GM21515 (cell line): ENCODE results near the gene PAOX.
A peak's percentile ranks its signal among the peaks of the same experiment; 100 is the strongest.

Experiments
- ATAC-seq: cut with Tn5 transposase; IDR thresholded peaks from one replicate; pipeline ENCODE4 v1.9.1; 2021; ENCODE audit not compliant: unreplicated experiment

Gene PAOX

GRCh38 chr10:133379152-133379800 is at the start of gene PAOX:
PAOX (plus strand) TSS chr10:133379262; CDS start chr10:133379317, 55 bp downstream.
- peak; percentile 54 for ATAC-seq

- peak; percentile 83 for ATAC-seq
Observed at GRCh38 chr10:133329491-133330202, 49.4 kb upstream of the PAOX start.

- no peak for ATAC-seq
Observed at GRCh38 chr10:133332936-133333699, 45.9 kb upstream of the PAOX start.

GRCh38 chr10:133334503-133335245 is 44.4 kb upstream of the PAOX start:
- no peak for ATAC-seq

- no peak for ATAC-seq
Observed at GRCh38 chr10:133335246-133336117, 43.6 kb upstream of the PAOX start.

GRCh38 chr10:133336118-133336576 is 42.9 kb upstream of the PAOX start:
- ATAC-seq = no peak

GRCh38 chr10:133336577-133337369 is 42.3 kb upstream of the PAOX start, which contains the start of gene CALY:
CALY (minus strand) TSS chr10:133336896; CDS start chr10:133328989, 7,907 bp downstream.
- no peak for ATAC-seq

GRCh38 chr10:133337370-133337725 is 41.7 kb upstream of the PAOX start:
- no peak for ATAC-seq

GRCh38 chr10:133338080-133339071 is 40.7 kb upstream of the PAOX start:
- no peak for ATAC-seq

- ATAC-seq = no peak
Observed at GRCh38 chr10:133339708-133340380, 39.2 kb upstream of the PAOX start.

- no peak for ATAC-seq
Observed at GRCh38 chr10:133341983-133342382, 37.1 kb upstream of the PAOX start.

- no peak for ATAC-seq
Observed at GRCh38 chr10:133342942-133343341, 36.1 kb upstream of the PAOX start.

- ATAC-seq = no peak
Observed at GRCh38 chr10:133343558-133343957, 35.5 kb upstream of the PAOX start.

- ATAC-seq = no peak
Observed at GRCh38 chr10:133344236-133344635, 34.8 kb upstream of the PAOX start.

- ATAC-seq = no peak
Observed at GRCh38 chr10:133346413-133346812, 32.6 kb upstream of the PAOX start.

GRCh38 chr10:133347710-133348517 is 31.1 kb upstream of the PAOX start:
- no peak for ATAC-seq

GRCh38 chr10:133349160-133349568 is 29.9 kb upstream of the PAOX start:
- no peak for ATAC-seq
